Lung (tissue), 12 donors: Measurements from ENCODE around the gene SRRM1. TPM values are rescaled to one million over a fixed set of nuclear protein-coding genes. Genes with fewer than 3 reads are reported as not detected.

Source experiments
- ATAC-seq: fragments of 200-7000 bp; cut with Tn5 transposase; one replicate; pipeline ENCODE4 v1.9.1; 2020; ENCODE audit warnings: moderate number of reproducible peaks; ENCODE audit not compliant: insufficient read depth, low FRiP score
- DNase-seq, 3 donors: peaks; one replicate each; pipeline ENCODE4 v3.0.0-alpha.2; 2013 to 2017
- H3K27ac ChIP-seq, 2 donors: one replicate each; pipeline ENCODE4 v1.5.1; 2013; ENCODE audit warnings: mild to moderate bottlenecking in 2 of 2, moderate library complexity in 2 of 2, control low read depth in 1 of 2, inconsistent platforms in 1 of 2, low read depth in 1 of 2, low read length in 1 of 2
- H3K27me3 ChIP-seq, 3 donors: one replicate each; pipeline ENCODE4 v1.5.1; 2013; ENCODE audit warnings: low read length in 2 of 3; ENCODE audit not compliant: control insufficient read depth in 3 of 3, insufficient read depth in 3 of 3
- H3K36me3 ChIP-seq, 4 donors: one replicate each; pipeline ENCODE4 v1.5.1; 2013; ENCODE audit warnings: low read length in 4 of 4, mild to moderate bottlenecking in 1 of 4, moderate library complexity in 1 of 4; ENCODE audit not compliant: control insufficient read depth in 4 of 4, insufficient read depth in 4 of 4
- H3K4me1 ChIP-seq, 5 donors: one replicate each; pipeline ENCODE4 v1.5.1; 2013; ENCODE audit warnings: low read length in 5 of 5, mild to moderate bottlenecking in 2 of 5, moderate library complexity in 1 of 5; ENCODE audit not compliant: control insufficient read depth in 5 of 5, insufficient read depth in 5 of 5
- H3K4me3 ChIP-seq: one replicate; pipeline ENCODE4 v1.5.1; 2013; ENCODE audit warnings: mild to moderate bottlenecking, control low read depth, moderate library complexity
- H3K9ac ChIP-seq, 2 donors: one replicate each; pipeline ENCODE4 v1.5.1; 2013; ENCODE audit warnings: low read length in 2 of 2, control low read depth in 1 of 2; ENCODE audit not compliant: insufficient read depth in 1 of 2
- H3K9me3 ChIP-seq, 4 donors: one replicate each; pipeline ENCODE4 v1.5.1; 2013; ENCODE audit warnings: low read length in 3 of 4, mild to moderate bottlenecking in 1 of 4, moderate library complexity in 1 of 4; ENCODE audit not compliant: control insufficient read depth in 4 of 4, insufficient read depth in 3 of 4
- WGBS, 2 donors: extraction: QIAGEN DNeasy Blood & Tissue Kit; methylation state at CpG; one replicate each; pipeline ENCODE4 v1.1.7; 2013; 5-methylcytosine and 5-hydroxymethylcytosine counted together
- polyA plus RNA-seq, 2 donors: library from polyadenylated mRNA; stranded (reverse); fragments of 200-250 nt; gene quantifications; one replicate each; pipeline ENCODE4 v1.2.1, GENCODE V29; 2013
- total RNA-seq, 2 donors: library from RNA; depleted of rRNA in 1 of 2; stranded (reverse); fragments of >200 nt in 1 of 2; gene quantifications; one replicate each; pipeline ENCODE4 v1.2.1, GENCODE V29; 2014 to 2021
- TF ChIP-seq, protein P1 (sequence below): IDR thresholded peaks from 2 replicates; pipeline ENCODE4 v1.5.1; 2012; ENCODE audit warnings: mild to moderate bottlenecking; ENCODE audit errors: control extremely low read depth, extremely low read depth
- donor health status: control.
- donor health status: control.
- donor health status: Bipolar disorder and iron deficiency.
- donor health status: healthy.
- donor health status: DM: yes; HTN: yes; CAD: no.

SRRM1 gene
- total and polyA plus RNA-seq, 4 donors: 37.4 to 95.8 (median 67.4) TPM

DNA sequence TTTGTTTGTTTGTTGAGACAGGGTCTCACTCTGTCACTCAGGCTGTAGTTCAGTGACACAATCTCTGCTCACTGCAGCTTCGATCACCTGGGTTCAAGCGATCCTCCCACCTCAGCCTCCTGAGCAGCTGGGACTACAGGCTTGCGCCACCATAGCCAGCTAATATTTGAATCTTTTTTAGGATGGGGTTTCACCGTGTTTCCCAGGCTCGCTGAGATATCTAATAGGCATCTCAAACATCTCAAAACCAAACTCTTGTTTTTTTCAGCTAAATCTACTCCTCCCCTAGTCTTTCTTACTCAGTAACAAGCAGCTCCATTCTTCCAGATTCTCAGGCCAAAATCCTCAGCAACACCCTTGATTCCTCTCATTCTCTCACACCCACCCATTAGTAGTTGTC, 22.0 kb upstream of the SRRM1 start:
- TF ChIP-seq, protein P1, sequence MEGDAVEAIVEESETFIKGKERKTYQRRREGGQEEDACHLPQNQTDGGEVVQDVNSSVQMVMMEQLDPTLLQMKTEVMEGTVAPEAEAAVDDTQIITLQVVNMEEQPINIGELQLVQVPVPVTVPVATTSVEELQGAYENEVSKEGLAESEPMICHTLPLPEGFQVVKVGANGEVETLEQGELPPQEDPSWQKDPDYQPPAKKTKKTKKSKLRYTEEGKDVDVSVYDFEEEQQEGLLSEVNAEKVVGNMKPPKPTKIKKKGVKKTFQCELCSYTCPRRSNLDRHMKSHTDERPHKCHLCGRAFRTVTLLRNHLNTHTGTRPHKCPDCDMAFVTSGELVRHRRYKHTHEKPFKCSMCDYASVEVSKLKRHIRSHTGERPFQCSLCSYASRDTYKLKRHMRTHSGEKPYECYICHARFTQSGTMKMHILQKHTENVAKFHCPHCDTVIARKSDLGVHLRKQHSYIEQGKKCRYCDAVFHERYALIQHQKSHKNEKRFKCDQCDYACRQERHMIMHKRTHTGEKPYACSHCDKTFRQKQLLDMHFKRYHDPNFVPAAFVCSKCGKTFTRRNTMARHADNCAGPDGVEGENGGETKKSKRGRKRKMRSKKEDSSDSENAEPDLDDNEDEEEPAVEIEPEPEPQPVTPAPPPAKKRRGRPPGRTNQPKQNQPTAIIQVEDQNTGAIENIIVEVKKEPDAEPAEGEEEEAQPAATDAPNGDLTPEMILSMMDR: no peak
- Histone ChIP-seq H3K9me3 (no peaks in the 10 kb centered on the region), H3K4me3 (no peak overlapping the region), H3K27me3 (no peaks in the 10 kb centered on the region), H3K9ac (no peak overlapping the region), H3K36me3 (no peaks in the 10 kb centered on the region), H3K4me1 (no peaks in the 10 kb centered on the region), H3K27ac (no peak overlapping the region)
- WGBS, 2 donors: 83 to 90% methylated on average over 5 of the region's 5 CpGs
- DNase-seq (no peak), ATAC-seq (no peak)

GRCh38 chr1:24622218-24622617, 20.9 kb upstream of the SRRM1 start:
- no peaks in the 10 kb centered on the region for H3K27me3 ChIP-seq
- H3K4me3 ChIP-seq: no peak overlapping the region
- H3K9me3 ChIP-seq: no peaks in the 10 kb centered on the region
- DNase-seq: no peak
- H3K36me3 ChIP-seq: no peaks in the 10 kb centered on the region
- WGBS, 2 donors: 63 to 68% methylated on average over 4 of the region's 4 CpGs
- no peaks in the 10 kb centered on the region for H3K4me1 ChIP-seq
- H3K27ac ChIP-seq: no peak overlapping the region
- TF ChIP-seq, protein P1: no peak
- H3K9ac ChIP-seq: no peak overlapping the region
- ATAC-seq: no peak

GRCh38 chr1:24632832-24633175, 10.3 kb upstream of the SRRM1 start:
- Histone ChIP-seq H3K4me1 (no peaks in the 10 kb centered on the region), H3K36me3 (no peaks in the 10 kb centered on the region), H3K9ac (no peak overlapping the region), H3K9me3 (no peaks in the 10 kb centered on the region), H3K27ac (no peak overlapping the region), H3K4me3 (no peak overlapping the region), H3K27me3 (peaks cover 0 to 2% (median 0%) of the 10 kb centered on the region in 3 donors)
- TF ChIP-seq, protein P1: no peak
- ATAC-seq (no peak), DNase-seq (no peak)
- WGBS, 2 donors: 89 to 97% methylated on average over 1 of the region's 1 CpG

DNA sequence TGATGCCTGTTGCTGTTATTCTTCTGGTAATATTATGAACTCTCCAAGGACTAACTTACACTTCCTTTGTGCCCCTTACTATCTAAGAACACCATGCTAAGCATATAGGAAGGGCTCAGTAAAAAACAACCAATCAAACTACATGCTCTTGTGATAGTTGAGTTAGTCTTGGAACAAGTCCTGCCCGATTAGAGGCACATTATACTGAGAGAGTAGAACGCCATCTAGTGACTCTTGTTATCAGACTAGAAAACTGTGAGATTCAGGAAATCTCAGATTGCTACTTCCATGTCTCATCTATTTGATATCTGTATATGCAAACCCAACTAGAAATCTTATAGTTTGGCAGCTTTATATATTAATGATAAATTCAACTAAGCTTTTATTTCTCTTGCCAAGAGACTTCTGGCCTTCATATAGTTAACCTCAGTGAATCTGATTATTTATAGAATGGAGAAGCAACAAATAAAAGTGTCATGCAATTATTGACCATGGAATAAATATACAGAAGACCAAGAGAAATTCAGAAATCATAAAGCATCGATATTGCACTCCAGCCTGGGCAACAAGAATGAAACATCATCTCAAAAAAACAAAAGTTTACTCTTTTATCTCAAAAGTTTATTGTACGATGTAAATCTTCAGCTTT, 7.8 kb upstream of the SRRM1 start:
- WGBS, 2 donors: 19 to 22% methylated on average over 4 of the region's 4 CpGs
- TF ChIP-seq, protein P1: peak; percentile 54
- Histone ChIP-seq H3K27ac (no peak overlapping the region), H3K27me3 (peaks cover 0 to 2% (median 0%) of the 10 kb centered on the region in 3 donors), H3K4me1 (no peaks in the 10 kb centered on the region), H3K4me3 (no peak overlapping the region), H3K9me3 (no peaks in the 10 kb centered on the region), H3K9ac (no peak overlapping the region), H3K36me3 (no peaks in the 10 kb centered on the region)
- DNase-seq (peak in 2 of 3 donors; percentile 82 to 85), ATAC-seq (peak; percentile 41)
